ENCODE results near the gene CCDC51. TPM values are rescaled to one million over a fixed set of nuclear protein-coding genes. Genes with fewer than 3 reads are reported as not detected.

CCDC51 gene
- total and polyA plus RNA-seq, 2 of the 13 experiments (the other 11 are each of a cell fraction or from before 2014, with no cell fraction given), result 18.1 to 29.4 TPM

- TF ChIP-seq RFX3 (CRISPR knock-in tag; IDR thresholded peaks at IDR 0.05), result peak; percentile 83
- TF ChIP-seq PRDM10 (CRISPR knock-in tag; IDR thresholded peaks at IDR 0.05; ENCODE audit: low read depth), result peak; percentile 97
- peak; percentile 34; the same call in 1 of the 2 replicates for TF ChIP-seq SOX5 (CRISPR knock-in tag; IDR thresholded peaks at IDR 0.05; ENCODE audit: borderline replicate concordance)
- TF ChIP-seq SUZ12 (IDR thresholded peaks at IDR 0.05; ENCODE audit: low read depth, low read length), result no peak
- TF ChIP-seq RBFOX2 (IDR thresholded peaks at IDR 0.05; ENCODE audit: low read depth, low read length), result 0 out of 2 replicates have a peak, but pooled peaks have one; percentile 22
- no peak for TF ChIP-seq ZBTB2 (CRISPR knock-in tag; IDR thresholded peaks at IDR 0.05; ENCODE audit: low read depth)
- TF ChIP-seq KDM5B (CRISPR knock-in tag; IDR thresholded peaks at IDR 0.05; ENCODE audit: borderline replicate concordance), result no peak; the same call in 1 of the 2 replicates
- no peak for TF ChIP-seq POLR2A (IDR thresholded peaks at IDR 0.05; ENCODE audit: insufficient read depth in 1 of 2, low read depth in 2 of 2, low read length in 2 of 2)
- TF ChIP-seq IKZF4 (CRISPR knock-in tag; IDR thresholded peaks at IDR 0.05; ENCODE audit: borderline replicate concordance, low read depth, not compliant biosample characterization), result no peak
- TF ChIP-seq TP53 (CRISPR knock-in tag; conservative IDR thresholded peaks at IDR 0.05), result no peak
- TF ChIP-seq HIC2 (CRISPR knock-in tag; IDR thresholded peaks at IDR 0.05; ENCODE audit: low read depth), result no peak
- TF ChIP-seq RFX1 (IDR thresholded peaks at IDR 0.05), result peak; percentile 91
- TF ChIP-seq DRAP1 (CRISPR knock-in tag; IDR thresholded peaks at IDR 0.05), result peak; percentile 55; the same call in 1 of the 2 replicates
- TF ChIP-seq ELK4 (CRISPR knock-in tag; IDR thresholded peaks at IDR 0.05; ENCODE audit: borderline replicate concordance), result no peak
- no peak for TF ChIP-seq ZBTB43 (CRISPR knock-in tag; conservative IDR thresholded peaks at IDR 0.05)
- 0 out of 2 replicates have a peak, but pooled peaks have one; percentile 45 for TF ChIP-seq THAP7 (CRISPR knock-in tag; IDR thresholded peaks at IDR 0.05)
- TF ChIP-seq ARNT2 (CRISPR knock-in tag; IDR thresholded peaks at IDR 0.05; ENCODE audit: low read depth), result no peak
These were observed 25.8 kb upstream of the CCDC51 start (continued) for GRCh38 chr3:48465531-48466378.

Measured in HepG2 (cell line).